Type B pancreatic cell (in vitro differentiated cells): ENCODE results near the gene GLT6D1. TPM values are rescaled to one million over a fixed set of nuclear protein-coding genes. Genes with fewer than 3 reads are reported as not detected.
A peak's percentile ranks its signal among the peaks of the same experiment; 100 is the strongest.

Experiments
- DNase-seq: peaks from one replicate; pipeline ENCODE4 v3.0.0; 2021; ENCODE audit warnings: mixed read lengths; ENCODE audit not compliant: unreplicated experiment; ENCODE audit errors: extremely low spot score
- H3K27ac Mint-ChIP-seq: 2 replicates; pipeline ENCODE4 v1.8.0; 2021; ENCODE audit warnings: mild to moderate bottlenecking, mixed read lengths
- H3K27me3 Mint-ChIP-seq: 2 replicates; pipeline ENCODE4 v1.8.0; 2021; ENCODE audit warnings: mixed read lengths
- H3K36me3 Mint-ChIP-seq: 2 replicates; pipeline ENCODE4 v1.8.0; 2021; ENCODE audit warnings: mixed read lengths
- H3K4me1 Mint-ChIP-seq: one replicate; pipeline ENCODE4 v1.8.0; 2021; ENCODE audit warnings: mixed read lengths; ENCODE audit not compliant: unreplicated experiment
- H3K4me3 Mint-ChIP-seq: 2 replicates; pipeline ENCODE4 v1.8.0; 2021; ENCODE audit warnings: mild to moderate bottlenecking, mixed read lengths
- H3K9me3 Mint-ChIP-seq: 2 replicates; pipeline ENCODE4 v1.8.0; 2021; ENCODE audit warnings: mixed read lengths
- total RNA-seq: library from RNA; stranded (reverse); gene quantifications from 2 replicates; pipeline ENCODE4 v1.2.1, GENCODE V29; 2021; ENCODE audit warnings: low replicate concordance
- TF ChIP-seq, protein P1 (sequence below): fragments of 200-600 bp; sonication (generic); conservative IDR thresholded peaks from 2 replicates; pipeline ENCODE4 v1.5.0; 2021; ENCODE audit warnings: antibody characterized with exemption, mild to moderate bottlenecking

The GLT6D1 gene
- total RNA-seq, 1 donor from 2014 or later, result not detected

DNA sequence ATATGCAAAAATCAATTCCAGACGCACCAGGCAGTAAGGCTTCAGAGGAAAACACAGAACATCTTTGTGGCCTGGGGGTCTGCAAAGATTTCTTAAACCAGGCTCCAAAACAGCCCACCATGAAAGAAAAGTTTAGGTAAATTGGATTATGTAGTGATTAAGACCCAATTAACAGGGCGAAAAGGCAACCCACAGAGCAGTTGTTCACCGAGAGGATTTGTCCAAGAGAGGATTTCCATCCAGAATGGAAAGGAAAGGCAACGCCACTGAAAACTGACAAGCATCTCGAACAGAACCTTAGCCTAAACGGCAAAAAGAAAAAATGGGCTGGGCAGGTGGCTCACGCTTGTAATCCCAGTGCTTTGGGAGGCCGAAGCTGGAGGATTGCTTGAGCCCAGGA is 37.4 kb downstream of the GLT6D1 start:
- DNase-seq, result no peak
- H3K4me3 Mint-ChIP-seq, result no peak overlapping the region
- TF ChIP-seq, protein P1, sequence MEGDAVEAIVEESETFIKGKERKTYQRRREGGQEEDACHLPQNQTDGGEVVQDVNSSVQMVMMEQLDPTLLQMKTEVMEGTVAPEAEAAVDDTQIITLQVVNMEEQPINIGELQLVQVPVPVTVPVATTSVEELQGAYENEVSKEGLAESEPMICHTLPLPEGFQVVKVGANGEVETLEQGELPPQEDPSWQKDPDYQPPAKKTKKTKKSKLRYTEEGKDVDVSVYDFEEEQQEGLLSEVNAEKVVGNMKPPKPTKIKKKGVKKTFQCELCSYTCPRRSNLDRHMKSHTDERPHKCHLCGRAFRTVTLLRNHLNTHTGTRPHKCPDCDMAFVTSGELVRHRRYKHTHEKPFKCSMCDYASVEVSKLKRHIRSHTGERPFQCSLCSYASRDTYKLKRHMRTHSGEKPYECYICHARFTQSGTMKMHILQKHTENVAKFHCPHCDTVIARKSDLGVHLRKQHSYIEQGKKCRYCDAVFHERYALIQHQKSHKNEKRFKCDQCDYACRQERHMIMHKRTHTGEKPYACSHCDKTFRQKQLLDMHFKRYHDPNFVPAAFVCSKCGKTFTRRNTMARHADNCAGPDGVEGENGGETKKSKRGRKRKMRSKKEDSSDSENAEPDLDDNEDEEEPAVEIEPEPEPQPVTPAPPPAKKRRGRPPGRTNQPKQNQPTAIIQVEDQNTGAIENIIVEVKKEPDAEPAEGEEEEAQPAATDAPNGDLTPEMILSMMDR, result no peak
- no peaks in the 10 kb centered on the region for H3K36me3 Mint-ChIP-seq
- no peaks in the 10 kb centered on the region for H3K4me1 Mint-ChIP-seq
- H3K27me3 Mint-ChIP-seq, result peaks cover 14% of the 10 kb centered on the region
- no peak overlapping the region for H3K27ac Mint-ChIP-seq
- H3K9me3 Mint-ChIP-seq, result no peaks in the 10 kb centered on the region

DNA sequence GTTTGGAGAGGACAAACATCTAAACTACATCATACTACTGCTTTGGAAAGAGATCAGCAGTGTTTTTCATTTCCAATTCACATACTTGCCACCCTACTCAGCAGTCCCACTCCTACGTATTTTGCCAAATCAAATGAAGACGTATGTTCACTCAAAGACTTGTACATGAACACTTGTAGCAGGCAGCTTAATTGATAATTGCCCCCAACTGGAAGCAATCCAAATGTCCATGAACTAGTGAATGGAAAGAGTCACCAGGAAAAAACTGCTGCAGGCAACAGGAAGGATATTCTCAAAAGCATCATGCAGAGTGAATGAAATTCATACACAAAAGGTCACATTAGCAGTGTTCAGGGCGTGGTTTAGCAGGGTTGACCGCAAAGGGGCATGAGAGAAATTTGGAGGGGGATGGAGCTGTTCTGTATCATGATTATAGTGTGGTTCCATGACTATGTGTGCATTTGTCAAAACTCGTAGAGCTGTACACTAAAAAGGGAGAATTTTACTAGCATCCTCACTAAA is 39.0 kb downstream of the GLT6D1 start:
- TF ChIP-seq, protein P1, result no peak
- H3K27ac Mint-ChIP-seq, result no peak overlapping the region
- H3K27me3 Mint-ChIP-seq, result peaks cover 14% of the 10 kb centered on the region
- H3K36me3 Mint-ChIP-seq, result no peaks in the 10 kb centered on the region
- no peaks in the 10 kb centered on the region for H3K9me3 Mint-ChIP-seq
- H3K4me3 Mint-ChIP-seq, result no peak overlapping the region
- no peak for DNase-seq
- H3K4me1 Mint-ChIP-seq, result no peaks in the 10 kb centered on the region

DNA sequence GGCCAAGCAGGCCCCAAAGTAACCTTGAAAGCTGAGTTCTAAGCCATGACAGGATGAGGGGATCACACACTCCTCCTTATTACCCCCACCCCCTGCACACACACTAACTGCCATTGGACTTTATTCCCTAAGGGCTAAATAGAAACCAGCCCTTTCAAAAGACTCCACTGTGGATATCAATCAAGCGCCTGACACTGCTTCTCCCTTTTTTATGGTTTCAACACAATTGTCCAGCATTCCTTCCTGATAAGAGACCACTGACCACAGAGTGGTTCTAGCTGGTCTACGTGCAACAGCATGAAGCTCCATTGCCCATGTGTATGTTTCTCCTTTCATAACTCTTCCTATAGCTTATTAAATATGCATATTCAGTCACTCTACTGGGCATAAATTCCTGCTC is 43.1 kb downstream of the GLT6D1 start:
- Mint-ChIP-seq H3K9me3 (no peaks in the 10 kb centered on the region), H3K27ac (no peak overlapping the region), H3K36me3 (no peaks in the 10 kb centered on the region), H3K4me1 (no peaks in the 10 kb centered on the region), H3K4me3 (no peak overlapping the region), H3K27me3 (peaks cover 14% of the 10 kb centered on the region)
- DNase-seq, result no peak
- TF ChIP-seq, protein P1, result no peak

DNA sequence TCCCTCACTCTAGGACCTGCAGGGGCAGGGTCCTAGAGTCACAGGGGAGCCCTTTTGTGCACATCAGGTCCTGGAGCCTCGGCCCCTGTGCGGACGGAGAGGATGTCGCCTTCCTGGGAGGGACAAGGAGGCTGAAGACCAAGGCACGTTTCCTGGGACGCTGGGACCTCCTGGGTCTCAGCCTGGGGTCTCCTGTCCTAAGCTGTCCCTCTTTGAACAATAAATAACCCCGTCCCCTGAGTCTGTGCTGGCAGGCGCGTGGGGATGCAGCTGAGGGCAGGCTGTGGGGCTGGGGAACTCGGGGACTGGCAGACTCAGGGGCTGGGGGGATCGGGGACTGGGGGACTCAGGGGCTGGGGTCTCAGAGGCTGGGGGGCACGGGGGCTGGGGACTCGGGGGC is 46.7 kb downstream of the GLT6D1 start:
- Mint-ChIP-seq H3K27ac (no peak overlapping the region), H3K27me3 (no peaks in the 10 kb centered on the region), H3K4me3 (no peak overlapping the region), H3K4me1 (no peaks in the 10 kb centered on the region), H3K36me3 (no peaks in the 10 kb centered on the region), H3K9me3 (no peaks in the 10 kb centered on the region)
- TF ChIP-seq, protein P1, result no peak
- DNase-seq, result peak; percentile 54

DNA sequence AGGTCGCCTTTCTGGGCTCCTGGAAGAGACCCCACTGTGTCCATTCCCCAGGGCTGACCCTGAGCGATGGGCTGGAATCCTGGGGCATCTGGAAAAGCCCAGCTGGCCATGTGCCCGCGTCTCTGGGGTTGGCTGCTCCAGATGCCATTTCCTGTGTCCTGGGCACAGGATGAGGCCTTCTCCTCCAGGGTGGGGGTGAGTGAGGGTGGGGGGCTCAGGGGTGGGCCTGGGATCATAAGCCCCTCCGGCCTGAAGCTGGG is 47.1 kb downstream of the GLT6D1 start:
- H3K36me3 Mint-ChIP-seq, result no peaks in the 10 kb centered on the region
- TF ChIP-seq, protein P1, result no peak
- no peaks in the 10 kb centered on the region for H3K4me1 Mint-ChIP-seq
- H3K27me3 Mint-ChIP-seq, result no peaks in the 10 kb centered on the region
- no peak overlapping the region for H3K4me3 Mint-ChIP-seq
- H3K27ac Mint-ChIP-seq, result no peak overlapping the region
- H3K9me3 Mint-ChIP-seq, result no peaks in the 10 kb centered on the region
- DNase-seq, result no peak
